Epithelial cell of esophagus (primary cell): ENCODE results near the gene C12orf60.

Experiments
- DNase-seq: peaks from one replicate; pipeline ENCODE4 v3.0.0; 2010; ENCODE audit warnings: low read depth
- H3K4me3 ChIP-seq: 2 replicates; pipeline ENCODE4 v1.5.1; 2011; ENCODE audit warnings: mild to moderate bottlenecking, low read length, control low read depth
- TF ChIP-seq, protein P1 (sequence below): IDR thresholded peaks from 2 replicates; pipeline ENCODE4 v1.5.1; 2011; ENCODE audit warnings: low read depth, mild to moderate bottlenecking, low read length, control low read depth, inconsistent platforms; ENCODE audit not compliant: insufficient read depth; ENCODE audit errors: missing control alignments

C12orf60 gene

GRCh38 chr12:14850929-14851663 is 47.6 kb downstream of the C12orf60 start:
- DNase-seq, result no peak
- no peak overlapping the region for H3K4me3 ChIP-seq
- TF ChIP-seq, protein P1, sequence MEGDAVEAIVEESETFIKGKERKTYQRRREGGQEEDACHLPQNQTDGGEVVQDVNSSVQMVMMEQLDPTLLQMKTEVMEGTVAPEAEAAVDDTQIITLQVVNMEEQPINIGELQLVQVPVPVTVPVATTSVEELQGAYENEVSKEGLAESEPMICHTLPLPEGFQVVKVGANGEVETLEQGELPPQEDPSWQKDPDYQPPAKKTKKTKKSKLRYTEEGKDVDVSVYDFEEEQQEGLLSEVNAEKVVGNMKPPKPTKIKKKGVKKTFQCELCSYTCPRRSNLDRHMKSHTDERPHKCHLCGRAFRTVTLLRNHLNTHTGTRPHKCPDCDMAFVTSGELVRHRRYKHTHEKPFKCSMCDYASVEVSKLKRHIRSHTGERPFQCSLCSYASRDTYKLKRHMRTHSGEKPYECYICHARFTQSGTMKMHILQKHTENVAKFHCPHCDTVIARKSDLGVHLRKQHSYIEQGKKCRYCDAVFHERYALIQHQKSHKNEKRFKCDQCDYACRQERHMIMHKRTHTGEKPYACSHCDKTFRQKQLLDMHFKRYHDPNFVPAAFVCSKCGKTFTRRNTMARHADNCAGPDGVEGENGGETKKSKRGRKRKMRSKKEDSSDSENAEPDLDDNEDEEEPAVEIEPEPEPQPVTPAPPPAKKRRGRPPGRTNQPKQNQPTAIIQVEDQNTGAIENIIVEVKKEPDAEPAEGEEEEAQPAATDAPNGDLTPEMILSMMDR, result no peak

GRCh38 chr12:14852880-14853279 is 49.4 kb downstream of the C12orf60 start:
- DNase-seq, result no peak
- TF ChIP-seq, protein P1, result no peak
- H3K4me3 ChIP-seq, result no peak overlapping the region

DNA sequence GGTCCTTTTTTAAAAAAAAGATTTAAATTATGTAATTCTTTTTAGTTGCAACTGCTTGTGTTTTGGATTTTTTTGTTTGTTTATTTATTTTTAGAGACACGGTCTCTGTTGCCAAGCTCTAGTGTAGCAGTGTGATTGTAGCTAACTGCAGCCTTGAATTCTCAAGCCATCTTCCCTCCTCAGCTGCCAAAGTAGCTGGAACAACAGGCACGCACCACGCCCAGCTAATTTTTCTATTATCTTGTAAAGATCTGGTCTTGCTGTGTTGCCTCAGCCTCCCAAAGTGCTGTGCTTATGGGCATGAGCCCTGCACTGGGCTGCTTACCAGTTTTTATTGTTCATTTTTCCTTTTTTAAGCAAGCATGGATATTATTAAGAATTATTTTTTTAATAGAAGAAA is 50.5 kb downstream of the C12orf60 start:
- TF ChIP-seq, protein P1, result no peak
- no peak for DNase-seq
- no peak overlapping the region for H3K4me3 ChIP-seq

GRCh38 chr12:14854586-14855183 is 51.2 kb downstream of the C12orf60 start:
- no peak for DNase-seq
- TF ChIP-seq, protein P1, result no peak
- no peak overlapping the region for H3K4me3 ChIP-seq

- no peak overlapping the region for H3K4me3 ChIP-seq
- TF ChIP-seq, protein P1, result no peak
- DNase-seq, result no peak
Measured at GRCh38 chr12:14858513-14858912, 55.0 kb downstream of the C12orf60 start.

DNA sequence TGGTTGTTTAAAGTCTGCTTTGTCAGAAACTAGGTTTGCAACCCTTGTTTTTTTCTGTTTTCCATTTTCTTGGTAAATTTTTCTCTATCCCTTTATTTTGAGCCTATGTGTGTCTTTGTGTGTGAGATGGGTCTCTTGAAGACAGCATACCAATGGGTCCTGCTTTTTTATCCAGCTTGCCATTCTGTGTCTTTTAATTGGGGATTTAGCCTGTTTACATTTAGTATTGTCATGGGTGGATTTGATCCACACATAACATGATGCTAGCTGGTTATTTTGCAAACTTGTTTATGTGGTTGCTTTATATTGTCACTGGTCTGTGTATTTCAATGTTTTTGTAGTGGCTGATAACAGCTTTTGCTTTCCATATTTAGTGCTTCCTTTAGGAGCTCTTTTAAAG is 57.0 kb downstream of the C12orf60 start:
- H3K4me3 ChIP-seq, result no peak overlapping the region
- TF ChIP-seq, protein P1, result no peak
- DNase-seq, result no peak
